ENCODE data around the gene MRC2. TPM values are rescaled to one million over a fixed set of nuclear protein-coding genes. Genes with fewer than 3 reads are reported as not detected.

Gene MRC2
- total RNA-seq, 1 donor from 2014 or later: 105 TPM

DNA sequence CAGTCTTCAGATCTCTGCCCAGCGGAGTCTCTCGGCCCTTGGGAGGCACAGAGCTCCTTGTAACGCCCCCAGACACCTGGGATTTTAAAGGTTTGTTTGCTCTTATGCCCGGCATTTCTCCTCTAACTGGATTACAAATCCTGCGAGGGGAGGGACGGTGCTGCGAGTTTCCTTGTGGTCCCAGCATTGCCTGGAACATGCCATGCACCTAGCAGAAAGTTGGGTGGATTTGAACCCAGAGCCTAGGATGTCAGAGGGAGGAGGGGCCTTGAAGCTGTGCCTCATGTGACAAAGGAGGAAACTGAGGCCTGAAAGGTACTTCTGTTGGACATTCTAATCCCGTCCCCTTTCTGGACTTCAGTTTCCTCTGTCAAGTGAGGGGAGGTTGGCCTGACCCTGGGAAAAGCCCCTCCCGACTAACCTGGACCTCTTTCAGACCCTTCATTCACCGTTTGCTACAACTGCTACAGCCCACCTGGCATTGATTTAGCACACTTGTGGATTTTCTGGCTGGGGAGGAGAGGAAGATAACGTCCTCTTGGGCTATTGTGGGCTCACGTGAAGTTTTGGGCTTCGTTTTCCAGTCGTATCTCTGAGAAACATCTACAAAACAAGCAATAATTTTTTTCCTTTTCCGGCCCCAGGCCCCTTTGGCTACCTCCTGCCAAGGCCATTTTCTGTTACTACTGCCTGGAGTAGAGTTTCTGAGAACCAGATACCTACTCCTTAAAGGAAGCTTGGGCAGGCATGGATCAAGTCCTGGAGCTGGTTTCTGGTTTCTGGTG lies 30.9 kb downstream of the MRC2 start:
- DNase-seq (ENCODE audit: extremely low read depth, low read depth, low spot score): no peak

DNA sequence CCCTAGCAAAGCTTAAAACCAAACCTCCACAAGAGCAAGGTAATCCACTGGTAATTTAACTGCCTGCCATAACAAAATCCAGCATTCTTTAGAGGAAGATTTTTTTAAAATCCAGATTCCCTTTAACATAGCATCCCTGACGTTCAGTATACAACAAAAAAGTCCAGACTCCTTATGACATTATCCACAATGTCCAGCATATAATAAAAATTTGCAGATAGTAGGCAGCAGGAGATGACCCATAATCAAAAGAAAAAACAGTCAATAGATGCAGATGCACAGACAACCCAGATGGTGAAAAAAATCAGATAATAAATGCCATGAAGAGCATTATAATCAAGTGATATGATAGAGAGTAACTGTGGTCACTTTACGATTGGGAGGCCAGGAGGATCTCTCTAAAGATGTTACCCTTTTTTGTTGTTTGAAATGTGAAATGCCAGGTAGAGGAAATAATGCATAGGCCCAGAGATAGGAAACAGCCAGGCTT lies 33.2 kb downstream of the MRC2 start:
- no peak for DNase-seq (ENCODE audit: extremely low read depth, low read depth, low spot score)

DNA sequence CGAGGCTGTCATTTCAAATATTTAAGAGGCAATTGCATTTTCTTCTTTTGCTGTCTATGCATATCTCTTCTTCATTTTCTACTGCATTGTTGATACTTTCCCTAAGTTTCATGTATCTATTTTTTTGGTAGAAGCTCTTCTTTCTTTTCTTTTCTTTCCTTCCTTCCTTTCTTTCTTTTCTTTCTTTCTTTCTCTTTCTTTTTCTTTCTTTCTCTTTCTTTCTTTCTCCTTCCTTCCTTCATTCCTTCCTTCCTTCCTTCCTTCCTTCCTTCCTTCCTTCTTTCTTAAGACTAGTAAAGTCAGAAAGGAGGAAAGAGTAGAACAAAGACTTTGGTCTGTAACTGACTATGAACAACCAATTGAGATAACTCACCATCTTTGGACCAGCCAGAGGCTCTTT lies 33.9 kb downstream of the MRC2 start:
- DNase-seq (ENCODE audit: extremely low read depth, low read depth, low spot score): no peak

DNA sequence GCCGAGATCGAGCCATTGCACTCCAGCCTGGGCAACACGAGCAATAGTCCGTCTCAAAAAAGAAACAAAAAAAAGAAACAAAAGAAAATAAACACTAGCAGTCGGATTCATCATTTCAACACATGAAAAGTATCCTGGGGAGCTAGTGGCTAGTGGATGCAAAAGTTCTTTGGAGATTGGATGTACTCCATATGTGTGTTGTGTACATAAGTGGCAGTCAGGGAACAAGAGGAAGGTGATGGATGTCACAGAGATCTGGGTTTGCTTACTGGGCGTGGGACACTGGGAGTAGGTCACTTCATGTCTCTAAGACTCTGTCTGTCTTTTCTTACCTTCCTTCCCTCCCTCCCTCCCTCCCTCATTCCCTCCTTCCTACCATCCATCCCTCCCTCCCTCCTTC lies 35.4 kb downstream of the MRC2 start:
- DNase-seq (ENCODE audit: extremely low read depth, low read depth, low spot score): no peak

DNA sequence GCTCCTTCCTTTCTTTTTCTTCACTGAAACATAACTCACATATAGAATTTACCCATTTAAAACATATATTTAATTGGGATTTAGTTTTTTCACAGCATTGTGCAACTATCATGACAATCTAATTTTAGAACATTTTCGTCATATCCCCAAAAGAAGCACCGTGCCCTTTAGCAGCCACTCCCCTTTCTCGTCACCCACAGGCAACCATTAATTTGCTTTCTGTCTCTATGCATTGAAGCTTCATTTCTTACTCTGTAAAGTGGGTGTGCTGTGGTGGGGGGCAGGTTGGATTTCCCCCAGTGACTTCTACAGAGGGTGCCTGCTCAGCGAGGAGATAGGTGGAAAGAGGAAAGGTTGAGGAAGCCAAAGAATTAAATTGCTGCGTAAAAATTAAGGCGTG lies 35.8 kb downstream of the MRC2 start:
- DNase-seq (ENCODE audit: extremely low read depth, low read depth, low spot score): no peak

DNA sequence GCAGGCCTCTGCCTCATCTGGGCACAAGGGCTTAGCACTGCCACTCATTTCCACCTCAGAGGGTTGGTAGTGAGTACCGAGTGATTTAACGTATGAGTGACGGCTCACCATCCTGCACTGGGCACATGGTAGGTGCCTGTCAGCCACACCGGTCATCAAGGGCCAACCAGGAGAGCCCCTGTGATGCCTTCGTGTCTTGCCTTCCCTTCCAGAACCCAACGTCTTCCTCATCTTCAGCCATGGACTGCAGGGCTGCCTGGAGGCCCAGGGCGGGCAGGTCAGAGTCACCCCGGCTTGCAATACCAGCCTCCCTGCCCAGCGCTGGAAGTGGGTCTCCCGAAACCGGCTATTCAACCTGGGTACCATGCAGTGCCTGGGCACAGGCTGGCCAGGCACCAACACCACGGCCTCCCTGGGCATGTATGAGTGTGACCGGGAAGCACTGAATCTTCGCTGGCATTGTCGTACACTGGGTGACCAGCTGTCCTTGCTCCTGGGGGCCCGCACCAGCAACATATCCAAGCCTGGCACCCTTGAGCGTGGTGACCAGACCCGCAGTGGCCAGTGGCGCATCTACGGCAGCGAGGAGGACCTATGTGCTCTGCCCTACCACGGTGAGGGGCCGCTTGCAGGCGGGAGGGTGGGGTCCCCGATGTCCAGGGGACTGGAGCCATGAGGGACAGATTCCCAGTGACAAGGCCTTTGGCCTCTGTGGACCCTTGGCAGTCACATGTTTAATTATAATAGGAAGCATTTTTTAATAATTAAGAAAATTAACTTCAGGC lies 37.1 kb downstream of the MRC2 start:
- DNase-seq (ENCODE audit: extremely low read depth, low read depth, low spot score): no peak

DNA sequence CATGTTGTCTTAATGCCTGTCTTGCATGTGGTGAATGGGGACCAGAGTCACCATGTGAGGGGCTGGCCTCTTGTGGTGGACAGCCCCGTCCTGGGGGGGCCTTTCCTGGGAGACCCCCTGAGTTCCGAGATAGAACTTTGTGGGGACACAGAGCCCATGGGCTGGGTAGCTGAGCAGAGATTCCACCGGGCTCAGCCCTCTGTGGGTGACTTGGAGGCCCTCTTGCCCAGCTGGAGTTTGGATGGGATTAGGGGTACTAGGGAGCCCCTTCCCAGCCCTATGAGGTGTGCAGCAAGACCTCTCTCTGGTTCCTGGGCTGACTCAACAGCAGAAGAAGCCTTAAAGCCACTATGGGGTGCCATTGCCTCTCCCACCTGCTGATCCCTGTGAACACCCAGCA lies 38.1 kb downstream of the MRC2 start:
- DNase-seq (ENCODE audit: extremely low read depth, low read depth, low spot score): no peak

DNA sequence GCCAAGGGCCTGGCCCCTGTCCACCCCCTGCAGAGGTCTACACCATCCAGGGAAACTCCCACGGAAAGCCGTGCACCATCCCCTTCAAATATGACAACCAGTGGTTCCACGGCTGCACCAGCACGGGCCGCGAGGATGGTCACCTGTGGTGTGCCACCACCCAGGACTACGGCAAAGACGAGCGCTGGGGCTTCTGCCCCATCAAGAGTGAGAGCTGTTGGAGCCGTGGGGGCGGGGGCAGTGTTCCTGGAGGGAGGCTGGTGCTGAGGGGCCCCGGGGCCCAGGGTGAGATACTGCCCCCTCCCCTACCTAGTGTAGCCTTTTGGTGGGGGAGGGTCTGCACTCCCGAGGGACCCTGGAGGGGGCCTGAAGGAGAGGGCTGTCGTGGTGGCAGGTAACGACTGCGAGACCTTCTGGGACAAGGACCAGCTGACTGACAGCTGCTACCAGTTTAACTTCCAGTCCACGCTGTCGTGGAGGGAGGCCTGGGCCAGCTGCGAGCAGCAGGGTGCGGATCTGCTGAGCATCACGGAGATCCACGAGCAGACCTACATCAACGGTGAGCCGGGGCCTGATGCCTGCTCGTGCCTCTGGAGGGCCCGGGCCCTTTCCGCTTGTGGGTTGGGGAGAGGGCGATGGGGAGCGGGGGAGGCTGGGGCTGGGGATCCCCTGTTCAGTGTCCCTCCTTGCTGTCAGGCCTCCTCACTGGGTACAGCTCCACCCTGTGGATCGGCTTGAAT lies 38.8 kb downstream of the MRC2 start:
- DNase-seq (ENCODE audit: extremely low read depth, low read depth, low spot score): no peak

DNA sequence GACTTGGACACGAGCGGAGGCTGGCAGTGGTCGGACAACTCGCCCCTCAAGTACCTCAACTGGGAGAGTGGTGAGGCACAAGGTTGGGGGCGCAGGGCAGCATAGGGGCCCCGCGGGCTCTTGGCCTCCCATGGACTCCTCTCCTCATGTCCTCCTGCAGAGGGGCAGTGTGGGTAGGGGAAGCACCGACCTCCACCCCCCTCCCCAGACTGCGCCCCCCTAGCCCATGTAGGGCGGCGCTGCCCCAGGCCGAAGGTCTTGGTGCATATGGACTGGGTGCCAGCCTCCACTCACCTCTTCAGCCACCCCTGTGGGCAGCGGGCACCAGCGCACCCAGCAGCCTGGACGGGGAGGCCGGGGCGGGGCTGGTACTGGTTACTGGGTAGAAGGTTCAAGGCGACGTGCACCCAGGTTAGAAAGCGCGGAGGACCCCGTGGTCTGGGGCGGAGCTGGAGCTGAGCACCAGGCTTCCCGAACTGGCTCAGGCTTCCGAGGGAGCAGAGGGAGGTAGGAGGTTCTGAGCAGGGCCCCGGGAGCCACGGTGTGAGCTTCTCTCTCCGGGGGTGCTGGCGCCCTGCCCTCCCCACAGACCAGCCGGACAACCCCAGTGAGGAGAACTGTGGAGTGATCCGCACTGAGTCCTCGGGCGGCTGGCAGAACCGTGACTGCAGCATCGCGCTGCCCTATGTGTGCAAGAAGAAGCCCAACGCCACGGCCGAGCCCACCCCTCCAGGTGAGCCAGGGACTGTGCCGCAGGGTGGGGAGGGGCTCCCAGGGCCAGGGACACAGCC lies 39.5 kb downstream of the MRC2 start:
- no peak for DNase-seq (ENCODE audit: extremely low read depth, low read depth, low spot score)

DNA sequence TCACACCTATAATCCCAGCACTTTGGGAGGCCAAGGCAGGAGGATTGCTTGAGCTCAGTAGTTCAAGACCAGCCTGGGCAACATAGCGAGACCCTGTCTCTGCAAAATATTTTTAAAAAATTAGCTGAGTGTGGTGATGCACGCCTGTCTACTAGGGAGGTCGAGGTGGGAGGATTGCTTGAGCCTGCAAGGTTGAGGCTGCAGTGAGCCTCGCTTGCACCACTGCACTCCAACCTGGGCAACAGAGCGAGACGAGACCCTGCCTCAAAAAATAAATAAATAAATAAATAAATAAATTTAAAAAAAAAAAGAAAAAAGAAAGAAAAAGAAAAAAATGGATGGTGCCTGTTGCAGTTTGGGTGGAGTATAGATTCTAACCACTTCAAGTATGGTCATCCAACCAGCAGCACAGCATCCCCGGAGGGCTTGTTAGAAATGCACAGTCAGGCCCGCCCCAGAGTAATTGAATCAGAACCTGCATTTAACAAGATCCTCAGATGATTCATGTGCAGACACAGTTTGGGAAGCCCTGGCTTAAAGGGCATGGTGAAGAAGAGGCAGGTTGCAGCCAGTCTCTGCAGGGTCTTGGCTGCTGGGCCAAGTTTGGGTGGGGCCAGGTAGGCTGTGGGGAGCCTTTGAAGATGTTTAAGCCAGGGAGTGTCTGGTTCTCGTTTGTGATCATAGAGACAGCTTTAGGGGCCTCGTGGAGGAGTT lies 40.8 kb downstream of the MRC2 start:
- DNase-seq (ENCODE audit: extremely low read depth, low read depth, low spot score): no peak

DNA sequence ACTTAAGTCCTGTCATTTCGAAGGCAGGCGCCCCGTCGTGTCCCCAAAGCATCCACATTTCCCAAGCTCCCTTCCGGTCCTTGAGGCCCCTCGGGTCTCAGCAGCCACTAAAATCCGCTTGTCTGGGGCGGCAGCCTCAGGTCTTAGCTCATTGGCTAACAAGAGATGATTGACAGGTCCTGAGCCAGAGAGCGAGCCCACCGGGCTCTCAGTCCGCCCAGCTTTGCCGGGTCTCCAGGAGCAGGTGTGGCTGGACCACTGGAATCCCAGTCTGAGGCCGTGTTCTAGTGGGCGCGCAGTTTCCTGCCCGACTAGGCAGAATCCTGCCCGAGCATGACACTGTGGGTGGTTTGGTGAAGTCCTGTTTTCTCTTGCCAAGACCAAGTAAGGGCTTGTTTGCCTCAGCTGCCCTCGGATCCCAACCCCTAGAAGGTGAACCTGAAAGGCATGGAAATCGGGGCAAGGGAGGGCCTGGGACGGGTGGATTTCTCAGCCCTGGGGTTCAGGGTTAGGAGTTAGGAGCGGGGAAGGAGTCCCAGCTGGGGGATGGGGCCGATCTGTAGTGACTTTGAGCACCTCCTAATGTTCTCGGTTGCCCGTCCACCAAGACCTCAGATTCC lies 42.8 kb downstream of the MRC2 start:
- DNase-seq (ENCODE audit: extremely low read depth, low read depth, low spot score): no peak

DNA sequence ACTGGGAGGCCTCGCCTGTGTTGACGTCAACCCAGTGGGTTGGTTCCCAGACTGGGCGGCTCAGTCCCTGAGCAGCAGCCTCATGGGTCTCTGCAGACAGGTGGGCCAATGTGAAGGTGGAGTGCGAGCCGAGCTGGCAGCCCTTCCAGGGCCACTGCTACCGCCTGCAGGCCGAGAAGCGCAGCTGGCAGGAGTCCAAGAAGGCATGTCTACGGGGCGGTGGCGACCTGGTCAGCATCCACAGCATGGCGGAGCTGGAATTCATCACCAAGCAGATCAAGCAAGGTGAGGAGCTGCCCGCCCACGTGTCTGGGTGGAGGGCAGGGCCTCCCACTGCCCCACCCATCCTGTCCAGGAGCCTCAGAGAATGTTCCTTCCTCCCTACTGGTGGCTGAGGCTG lies 44.1 kb downstream of the MRC2 start:
- DNase-seq (ENCODE audit: extremely low read depth, low read depth, low spot score): no peak

DNA sequence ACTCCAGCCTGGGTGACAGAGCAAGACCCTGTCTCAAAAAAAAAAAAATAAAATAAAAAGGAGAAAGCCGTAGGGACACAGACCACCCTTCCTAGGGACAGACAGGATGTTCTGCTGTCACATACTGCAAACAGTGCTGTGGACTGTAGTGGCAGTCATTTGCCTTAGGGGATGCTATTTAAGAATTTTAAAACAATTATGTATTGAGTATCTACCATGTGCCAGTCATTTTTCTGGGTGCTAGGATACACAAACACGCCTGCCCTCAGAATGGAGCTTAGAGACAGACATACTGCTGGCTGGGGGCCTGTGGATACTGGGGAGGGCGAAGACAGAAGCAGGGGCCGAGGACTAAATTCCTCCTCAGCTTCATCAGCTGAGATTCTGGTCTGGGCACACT lies 45.5 kb downstream of the MRC2 start:
- DNase-seq (ENCODE audit: extremely low read depth, low read depth, low spot score): no peak

DNA sequence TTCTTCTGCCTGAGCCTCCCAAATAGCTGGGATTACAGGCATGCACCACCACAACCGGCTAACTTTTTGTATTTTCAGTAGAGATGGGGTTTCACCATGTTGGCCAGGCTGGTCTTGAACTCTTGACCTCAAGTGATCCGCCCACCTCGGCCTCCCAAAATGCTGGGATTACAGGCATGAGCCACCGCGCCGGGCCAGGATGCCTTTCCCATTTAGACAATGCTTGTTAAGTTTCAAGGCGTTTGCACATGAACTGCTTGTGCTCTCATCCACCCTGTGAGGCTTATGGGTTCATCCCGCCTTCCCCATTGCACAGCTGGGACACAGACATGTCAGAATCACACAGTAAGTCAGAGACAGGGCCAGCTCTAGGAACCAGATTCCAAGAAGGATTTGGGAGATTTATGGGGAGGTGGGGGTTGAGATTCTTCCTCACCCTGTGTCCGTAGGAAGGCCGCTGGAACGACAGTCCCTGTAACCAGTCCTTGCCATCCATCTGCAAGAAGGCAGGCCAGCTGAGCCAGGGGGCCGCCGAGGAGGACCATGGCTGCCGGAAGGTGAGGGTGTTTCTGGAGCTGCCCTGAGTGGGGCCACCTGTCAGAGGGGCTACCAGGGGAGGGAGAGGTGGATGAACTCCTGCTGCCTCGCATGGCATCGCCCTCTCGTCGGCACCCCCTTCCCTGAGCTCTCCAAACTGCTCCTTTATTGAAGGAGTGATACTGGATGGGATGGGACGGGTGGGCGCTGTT lies 46.3 kb downstream of the MRC2 start:
- DNase-seq (ENCODE audit: extremely low read depth, low read depth, low spot score): no peak

DNA sequence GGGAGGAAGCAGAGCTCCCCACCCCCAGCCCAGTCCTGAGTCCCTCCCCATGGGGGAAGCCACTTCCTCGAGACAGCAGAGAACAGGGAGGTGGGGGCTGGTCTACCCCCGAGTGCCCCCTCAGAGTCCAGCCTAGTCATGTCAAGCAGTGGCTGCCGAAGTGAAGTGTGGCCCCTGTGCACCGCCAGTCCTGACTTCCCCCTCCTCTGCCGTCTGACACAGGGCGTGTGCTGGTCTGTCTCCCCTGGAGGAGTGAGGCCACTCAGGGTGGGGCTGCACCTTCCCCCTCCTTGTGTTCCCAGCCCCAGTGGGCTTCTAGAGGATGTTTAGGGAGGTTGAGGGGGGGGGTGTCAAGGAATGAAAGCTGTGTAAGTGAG lies 46.9 kb downstream of the MRC2 start:
- no peak for DNase-seq (ENCODE audit: extremely low read depth, low read depth, low spot score)

DNA sequence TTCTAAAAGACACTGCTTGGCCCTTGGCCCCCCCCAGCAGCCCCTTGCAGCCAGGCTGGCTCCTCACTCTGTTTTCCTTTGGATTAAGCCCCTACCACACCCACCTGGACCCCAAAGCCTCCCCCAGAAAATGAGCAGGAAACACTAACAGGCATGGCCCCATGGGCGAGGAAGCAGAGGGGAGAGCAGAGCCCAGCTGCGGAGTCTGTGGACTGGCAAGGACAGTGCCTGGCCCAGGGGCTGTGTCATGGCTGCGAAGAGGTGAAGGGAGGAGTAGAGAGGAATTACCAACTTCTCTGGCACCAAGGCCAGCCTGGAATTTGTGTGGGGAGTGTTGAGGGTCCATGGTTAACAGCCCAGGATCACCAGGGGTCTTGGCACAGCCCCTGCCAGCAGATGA lies 47.4 kb downstream of the MRC2 start:
- no peak for DNase-seq (ENCODE audit: extremely low read depth, low read depth, low spot score)

DNA sequence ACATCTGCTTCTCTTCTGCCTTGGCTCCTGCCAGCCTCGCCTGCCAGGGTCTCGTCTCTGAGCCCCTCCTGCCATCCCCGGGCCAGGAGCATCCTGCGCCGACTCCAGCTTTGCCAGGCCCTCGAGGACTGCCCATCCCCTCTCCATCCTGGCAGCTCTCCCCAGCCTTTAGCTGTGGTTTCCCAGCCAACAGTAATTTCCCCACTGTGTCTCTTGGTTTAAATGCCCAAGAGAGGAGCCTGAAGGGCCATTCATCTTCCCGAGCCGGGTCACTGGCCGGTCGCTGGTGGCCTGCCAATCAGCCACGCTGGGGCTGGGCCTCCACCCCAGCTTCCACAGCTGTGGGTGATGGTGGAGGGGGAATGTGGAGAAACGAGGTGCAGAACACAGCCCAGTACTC lies 47.8 kb downstream of the MRC2 start:
- no peak for DNase-seq (ENCODE audit: extremely low read depth, low read depth, low spot score)

DNA sequence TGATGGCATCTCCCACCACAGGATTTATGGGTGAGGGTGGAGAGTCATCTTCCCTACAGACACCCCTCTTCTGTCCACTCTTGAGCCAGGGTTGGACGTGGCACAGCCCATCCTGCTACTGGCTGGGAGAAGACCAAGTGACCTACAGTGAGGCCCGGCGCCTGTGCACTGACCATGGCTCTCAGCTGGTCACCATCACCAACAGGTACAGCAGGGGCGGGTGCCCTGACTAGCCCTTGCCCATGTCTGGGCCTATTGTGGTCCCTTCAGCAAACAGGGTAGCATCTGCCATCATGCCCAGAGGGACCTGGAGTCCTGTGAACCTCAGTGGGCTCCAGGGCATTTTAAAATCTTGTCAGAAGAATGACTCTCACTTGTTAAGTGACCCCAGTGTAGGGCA lies 48.2 kb downstream of the MRC2 start:
- no peak for DNase-seq (ENCODE audit: extremely low read depth, low read depth, low spot score)

Data from glomerular endothelial cell (primary cell).